Neural progenitor cell (in vitro differentiated cells): ENCODE results near the gene SPATA21. TPM values are rescaled to one million over a fixed set of nuclear protein-coding genes. Genes with fewer than 3 reads are reported as not detected.

ENCODE experiments used
- DNase-seq: peaks from one replicate; pipeline ENCODE4 v3.0.0-alpha.2; 2016; ENCODE audit warnings: low spot score
- H2AFZ ChIP-seq: fragments of 200-600 bp; sonication (generic); replicated peaks from 2 replicates; pipeline ENCODE4 v1.6.1; 2016; ENCODE audit warnings: antibody characterized with exemption
- H3F3A ChIP-seq: fragments of 200-600 bp; sonication (generic); 2 replicates; pipeline ENCODE4 v1.6.1; 2016; ENCODE audit warnings: antibody characterized with exemption, low read depth
- H3K27ac ChIP-seq: fragments of 200-600 bp; sonication (generic); 2 replicates; pipeline ENCODE4 v1.5.1; 2016; ENCODE audit warnings: mild to moderate bottlenecking
- H3K27me3 ChIP-seq: fragments of 200-600 bp; sonication (generic); 2 replicates; pipeline ENCODE4 v1.6.1; 2016; ENCODE audit warnings: mild to moderate bottlenecking, moderate library complexity
- H3K36me3 ChIP-seq: fragments of 200-600 bp; sonication (generic); 2 replicates; pipeline ENCODE4 v1.5.1; 2016
- H3K4me1 ChIP-seq: fragments of 200-600 bp; sonication (generic); 2 replicates; pipeline ENCODE4 v1.6.1; 2016; ENCODE audit warnings: mixed run types
- H3K4me2 ChIP-seq: fragments of 200-600 bp; sonication (generic); 2 replicates; pipeline ENCODE4 v1.6.1; 2016
- H3K4me3 ChIP-seq: fragments of 200-600 bp; sonication (generic); 2 replicates; pipeline ENCODE4 v1.5.1; 2016
- H3K79me2 ChIP-seq: fragments of 200-600 bp; sonication (generic); 2 replicates; pipeline ENCODE4 v1.6.1; 2016; ENCODE audit warnings: low read depth
- H3K9ac ChIP-seq: fragments of 200-600 bp; sonication (generic); 2 replicates; pipeline ENCODE4 v1.6.1; 2016
- H3K9me3 ChIP-seq: fragments of 200-600 bp; sonication (generic); 2 replicates; pipeline ENCODE4 v1.5.1; 2016; ENCODE audit warnings: low read depth
- H4K20me1 ChIP-seq: fragments of 200-600 bp; sonication (generic); 2 replicates; pipeline ENCODE4 v1.6.1; 2016; ENCODE audit warnings: low read depth
- H3K27ac Mint-ChIP-seq: 3 replicates; pipeline ENCODE4 v1.8.0; 2021; ENCODE audit warnings: mixed read lengths
- H3K27me3 Mint-ChIP-seq: 2 replicates; pipeline ENCODE4 v1.8.0; 2022; ENCODE audit warnings: low read depth, mild to moderate bottlenecking, inconsistent platforms, moderate library complexity, mixed read lengths; ENCODE audit not compliant: insufficient read depth
- H3K36me3 Mint-ChIP-seq: 3 replicates; pipeline ENCODE4 v1.8.0; 2021; ENCODE audit warnings: mixed read lengths
- H3K4me1 Mint-ChIP-seq: 3 replicates; pipeline ENCODE4 v1.8.0; 2021; ENCODE audit warnings: mixed read lengths
- H3K4me3 Mint-ChIP-seq: 3 replicates; pipeline ENCODE4 v1.8.0; 2021; ENCODE audit warnings: mild to moderate bottlenecking, moderate library complexity, mixed read lengths
- H3K9me3 Mint-ChIP-seq: 3 replicates; pipeline ENCODE4 v1.8.0; 2020; ENCODE audit warnings: mixed read lengths
- EZH2 ChIP-seq: fragments of 200-600 bp; sonication (generic); IDR thresholded peaks from 2 replicates; pipeline ENCODE4 v1.6.1; 2017; ENCODE audit warnings: antibody characterized with exemption, mild to moderate bottlenecking, moderate library complexity
- EZH2phosphoT487 ChIP-seq: fragments of 200-600 bp; sonication (generic); IDR thresholded peaks from 2 replicates; pipeline ENCODE4 v1.6.1; 2017; ENCODE audit warnings: antibody characterized with exemption
- total RNA-seq: library from RNA; depleted of rRNA; stranded (reverse); fragments of >200 nt; gene quantifications from 2 replicates; pipeline ENCODE4 v1.2.3, GENCODE V29; 2015; ENCODE audit warnings: low replicate concordance
- TF ChIP-seq, protein P1 (sequence below): fragments of 200-600 bp; sonication (generic); IDR thresholded peaks from 2 replicates; pipeline ENCODE4 v1.5.1; 2017; ENCODE audit warnings: antibody characterized with exemption, mild to moderate bottlenecking

Gene SPATA21
- total RNA-seq, 1 donor from 2014 or later = not detected

DNA sequence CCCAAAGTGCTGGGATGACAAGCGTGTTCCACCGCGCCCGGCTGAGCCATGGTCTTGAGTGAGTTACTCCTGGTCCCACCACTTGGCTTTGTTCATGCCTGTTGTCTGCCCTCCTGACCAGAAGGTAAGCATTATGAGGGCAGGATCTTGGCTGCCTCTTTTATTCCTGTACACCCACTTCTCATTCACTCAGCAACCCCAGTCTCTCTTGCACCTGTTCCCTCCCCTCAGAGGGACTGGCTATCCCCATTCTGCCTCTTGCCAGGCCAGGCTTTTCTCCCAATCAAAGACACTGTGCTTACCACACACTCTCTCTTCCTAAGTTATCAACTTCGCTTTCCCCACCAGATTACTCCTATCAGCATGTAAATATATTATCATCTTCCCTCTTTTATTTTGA is 26.4 kb downstream of the SPATA21 start:
- Histone ChIP-seq H3F3A (no peaks in the 10 kb centered on the region), H3K9me3 (no peaks in the 10 kb centered on the region), H4K20me1 (no peaks in the 10 kb centered on the region), H3K4me1 (no peaks in the 10 kb centered on the region), H3K9ac (no peak overlapping the region), H3K79me2 (no peaks in the 10 kb centered on the region), H3K4me2 (no peak overlapping the region), H2AFZ (no peak overlapping the region), H3K27ac (no peak overlapping the region), H3K36me3 (no peaks in the 10 kb centered on the region), H3K4me3 (no peak overlapping the region), H3K27me3 (no peaks in the 10 kb centered on the region)
- Mint-ChIP-seq H3K27ac (peak overlapping the region; percentile 80), H3K4me3 (no peak overlapping the region), H3K9me3 (peaks cover 3% of the 10 kb centered on the region), H3K4me1 (peaks cover 6% of the 10 kb centered on the region), H3K36me3 (peaks cover 3% of the 10 kb centered on the region), H3K27me3 (peaks cover 15% of the 10 kb centered on the region)
- no peak for DNase-seq
- TF ChIP-seq EZH2phosphoT487 (no peak), EZH2 (no peak)
- TF ChIP-seq, protein P1, sequence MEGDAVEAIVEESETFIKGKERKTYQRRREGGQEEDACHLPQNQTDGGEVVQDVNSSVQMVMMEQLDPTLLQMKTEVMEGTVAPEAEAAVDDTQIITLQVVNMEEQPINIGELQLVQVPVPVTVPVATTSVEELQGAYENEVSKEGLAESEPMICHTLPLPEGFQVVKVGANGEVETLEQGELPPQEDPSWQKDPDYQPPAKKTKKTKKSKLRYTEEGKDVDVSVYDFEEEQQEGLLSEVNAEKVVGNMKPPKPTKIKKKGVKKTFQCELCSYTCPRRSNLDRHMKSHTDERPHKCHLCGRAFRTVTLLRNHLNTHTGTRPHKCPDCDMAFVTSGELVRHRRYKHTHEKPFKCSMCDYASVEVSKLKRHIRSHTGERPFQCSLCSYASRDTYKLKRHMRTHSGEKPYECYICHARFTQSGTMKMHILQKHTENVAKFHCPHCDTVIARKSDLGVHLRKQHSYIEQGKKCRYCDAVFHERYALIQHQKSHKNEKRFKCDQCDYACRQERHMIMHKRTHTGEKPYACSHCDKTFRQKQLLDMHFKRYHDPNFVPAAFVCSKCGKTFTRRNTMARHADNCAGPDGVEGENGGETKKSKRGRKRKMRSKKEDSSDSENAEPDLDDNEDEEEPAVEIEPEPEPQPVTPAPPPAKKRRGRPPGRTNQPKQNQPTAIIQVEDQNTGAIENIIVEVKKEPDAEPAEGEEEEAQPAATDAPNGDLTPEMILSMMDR = no peak

DNA sequence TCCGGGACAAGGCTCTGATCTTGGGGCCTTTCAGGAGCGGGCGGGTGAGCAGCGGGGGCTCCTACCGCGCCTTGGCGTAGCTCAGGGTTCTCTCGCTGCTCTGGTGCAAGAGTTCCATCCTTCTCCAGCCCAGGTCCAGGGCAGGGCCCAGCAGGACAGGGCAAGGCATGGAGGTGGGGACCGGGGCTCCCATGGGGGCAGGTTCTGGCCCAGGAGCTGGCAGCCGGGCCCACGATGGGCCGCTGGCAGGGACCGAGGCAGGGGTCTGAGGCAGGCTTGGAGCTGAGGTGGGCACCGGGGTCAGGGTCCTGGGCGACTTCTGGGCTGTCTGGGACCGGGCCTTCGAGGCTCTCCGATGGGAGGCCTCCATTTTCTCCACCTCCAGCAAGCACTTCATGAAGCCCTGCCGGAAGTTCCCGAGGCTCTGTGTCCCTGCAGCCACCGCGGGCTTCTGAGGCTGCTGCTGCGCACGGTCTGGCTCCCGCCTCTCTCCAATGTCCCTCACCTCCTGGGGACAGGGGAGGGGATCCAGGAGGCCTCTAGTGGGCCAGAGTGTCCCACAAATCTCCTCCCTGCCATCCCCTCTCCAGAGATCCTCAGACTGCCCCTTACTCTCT is 27.6 kb downstream of the SPATA21 start:
- H3K27ac Mint-ChIP-seq = peak overlapping the region; percentile 50
- H3K36me3 ChIP-seq = no peaks in the 10 kb centered on the region
- no peaks in the 10 kb centered on the region for H3K27me3 ChIP-seq
- no peaks in the 10 kb centered on the region for H3K9me3 ChIP-seq
- peaks cover 3% of the 10 kb centered on the region for H3K9me3 Mint-ChIP-seq
- no peaks in the 10 kb centered on the region for H3K4me1 ChIP-seq
- no peak overlapping the region for H3K27ac ChIP-seq
- no peak overlapping the region for H3K9ac ChIP-seq
- H2AFZ ChIP-seq = no peak overlapping the region
- H3K4me1 Mint-ChIP-seq = peaks cover 9% of the 10 kb centered on the region
- no peak for DNase-seq
- peaks cover 3% of the 10 kb centered on the region for H3K36me3 Mint-ChIP-seq
- no peaks in the 10 kb centered on the region for H4K20me1 ChIP-seq
- H3K4me3 Mint-ChIP-seq = no peak overlapping the region
- TF ChIP-seq EZH2phosphoT487 (no peak), EZH2 (no peak)
- TF ChIP-seq, protein P1 = no peak
- H3K79me2 ChIP-seq = no peaks in the 10 kb centered on the region
- H3K27me3 Mint-ChIP-seq = peaks cover 15% of the 10 kb centered on the region
- no peak overlapping the region for H3K4me2 ChIP-seq
- H3F3A ChIP-seq = no peaks in the 10 kb centered on the region
- H3K4me3 ChIP-seq = no peak overlapping the region

DNA sequence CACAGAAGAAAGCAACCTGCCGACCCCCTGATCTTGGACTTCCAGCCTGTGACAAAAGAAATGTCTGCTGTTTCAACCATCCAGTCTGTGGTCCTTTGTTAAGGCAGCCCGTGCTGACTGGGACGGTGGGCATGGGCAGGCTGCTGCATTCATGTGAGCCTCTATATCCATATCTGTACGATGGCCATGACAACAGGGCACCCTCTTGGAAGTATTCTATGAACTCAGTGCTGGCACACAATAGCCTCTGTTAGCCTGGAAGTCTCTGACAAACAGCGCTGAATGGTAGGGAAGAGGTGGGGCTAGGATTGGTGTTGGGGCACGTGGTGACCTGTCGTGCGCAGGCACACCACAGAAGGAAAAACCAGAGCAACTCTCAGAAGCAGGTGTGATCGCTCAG is 30.4 kb downstream of the SPATA21 start:
- peaks cover 17% of the 10 kb centered on the region for H3K27me3 Mint-ChIP-seq
- Histone ChIP-seq H3K4me2 (no peak overlapping the region), H3K27ac (no peak overlapping the region), H3K79me2 (no peaks in the 10 kb centered on the region), H3K4me1 (no peaks in the 10 kb centered on the region), H4K20me1 (no peaks in the 10 kb centered on the region), H2AFZ (no peak overlapping the region), H3K27me3 (no peaks in the 10 kb centered on the region), H3F3A (no peaks in the 10 kb centered on the region), H3K9ac (no peak overlapping the region), H3K9me3 (no peaks in the 10 kb centered on the region), H3K36me3 (no peaks in the 10 kb centered on the region), H3K4me3 (no peak overlapping the region)
- peaks cover 3% of the 10 kb centered on the region for H3K9me3 Mint-ChIP-seq
- no peak overlapping the region for H3K27ac Mint-ChIP-seq
- peaks cover 3% of the 10 kb centered on the region for H3K36me3 Mint-ChIP-seq
- peak overlapping the region; percentile 50 for H3K4me3 Mint-ChIP-seq
- no peak for DNase-seq
- H3K4me1 Mint-ChIP-seq = peaks cover 9% of the 10 kb centered on the region
- TF ChIP-seq EZH2 (no peak), EZH2phosphoT487 (no peak)
- TF ChIP-seq, protein P1 = no peak
